ENCODE measurements around the gene LNX1. TPM values are rescaled to one million over a fixed set of nuclear protein-coding genes. Genes with fewer than 3 reads are reported as not detected.

LNX1 gene
- total RNA-seq, 1 experiment from 2014 or later, result 3.3 TPM

DNA sequence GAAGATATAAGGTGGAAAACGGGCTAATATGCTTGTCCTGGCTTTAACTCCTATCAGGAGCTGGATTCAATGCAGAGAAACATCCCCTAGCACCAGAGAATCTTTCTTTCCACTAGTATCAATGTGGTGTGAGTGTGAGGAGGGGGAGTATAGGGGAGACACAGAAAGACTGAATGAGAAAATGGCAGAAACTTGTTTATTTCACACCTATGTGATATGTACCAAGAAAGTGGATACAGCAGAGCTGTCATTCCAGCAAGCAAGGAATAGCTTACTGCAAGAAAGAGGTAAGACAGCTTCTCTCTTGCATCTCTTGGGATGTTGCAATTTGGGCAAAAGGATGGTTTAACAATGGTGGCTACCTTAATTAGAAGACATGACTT lies 105.6 kb downstream of the LNX1 start:
- Histone ChIP-seq H3K4me2 (ENCODE audit: low read length) (no peak overlapping the region), H3K27ac (ENCODE audit: low read depth, low read length) (no peak overlapping the region), H2AFZ (ENCODE audit: low read depth, low read length, poor library complexity, severe bottlenecking) (no peak overlapping the region), H3K9ac (ENCODE audit: low read length) (no peak overlapping the region), H3K4me3 (replicated peaks in 1 of 2; ENCODE audit: low read depth in 1 of 2, low read length in 2 of 2) (no peak overlapping the region), H3K36me3 (ENCODE audit: control insufficient read depth in 1 of 2, insufficient read depth in 2 of 2, low read length in 2 of 2) (no peaks in the 10 kb centered on the region), H3K79me2 (ENCODE audit: insufficient read depth, low read length) (no peaks in the 10 kb centered on the region), H4K20me1 (ENCODE audit: insufficient read depth) (no peaks in the 10 kb centered on the region), H3K9me2 (ENCODE audit: insufficient read depth) (no peaks in the 10 kb centered on the region), H3K4me1 (ENCODE audit: control insufficient read depth in 1 of 2, insufficient read depth in 2 of 2, low read length in 2 of 2) (peaks cover 0 to 6% of the 10 kb centered on the region in 2 experiments; a peak in 1 of 4 replicates), H3K9me3 (ENCODE audit: control insufficient read depth in 1 of 2, insufficient read depth in 1 of 2, low read depth in 1 of 2, low read length in 2 of 2) (no peaks in the 10 kb centered on the region), H3K27me3 (ENCODE audit: insufficient read depth, low read length) (peaks cover 4% of the 10 kb centered on the region; the same call in 1 of the 2 replicates)
- DNase-seq (ENCODE audit: low read depth, low spot score) (no peak), ATAC-seq (no peak)
- ChIA-PET CTCF (no interaction called here), POLR2A (no interaction called here), RAD21 (ENCODE audit: low non-redundant PET in 1 of 2, low total read pairs in 2 of 2, uncharacterized antibody in 2 of 2, unreplicated experiment in 2 of 2) (no interaction called here)
- TF ChIP-seq ELF1 (IDR thresholded peaks at IDR 0.05; ENCODE audit: borderline replicate concordance, low read depth) (no peak), SRF (IDR thresholded peaks at IDR 0.05; ENCODE audit: low read depth) (no peak), RAD21 (IDR thresholded peaks at IDR 0.05; ENCODE audit: low read depth) (no peak), TCF7L2 (IDR thresholded peaks at IDR 0.05; ENCODE audit: borderline replicate concordance, extremely low read depth, insufficient read depth, insufficient read length) (no peak), JUND (IDR thresholded peaks at IDR 0.05) (no peak), SP1 (IDR thresholded peaks at IDR 0.05; ENCODE audit: low read depth) (no peak), ZFX (IDR thresholded peaks at IDR 0.05) (no peak), SIN3A (IDR thresholded peaks at IDR 0.05; ENCODE audit: low read depth) (no peak), POLR2A (IDR thresholded peaks at IDR 0.05; ENCODE audit: borderline replicate concordance, extremely low read depth, insufficient read depth, insufficient read length) (no peak)
- TF ChIP-seq, protein P1, sequence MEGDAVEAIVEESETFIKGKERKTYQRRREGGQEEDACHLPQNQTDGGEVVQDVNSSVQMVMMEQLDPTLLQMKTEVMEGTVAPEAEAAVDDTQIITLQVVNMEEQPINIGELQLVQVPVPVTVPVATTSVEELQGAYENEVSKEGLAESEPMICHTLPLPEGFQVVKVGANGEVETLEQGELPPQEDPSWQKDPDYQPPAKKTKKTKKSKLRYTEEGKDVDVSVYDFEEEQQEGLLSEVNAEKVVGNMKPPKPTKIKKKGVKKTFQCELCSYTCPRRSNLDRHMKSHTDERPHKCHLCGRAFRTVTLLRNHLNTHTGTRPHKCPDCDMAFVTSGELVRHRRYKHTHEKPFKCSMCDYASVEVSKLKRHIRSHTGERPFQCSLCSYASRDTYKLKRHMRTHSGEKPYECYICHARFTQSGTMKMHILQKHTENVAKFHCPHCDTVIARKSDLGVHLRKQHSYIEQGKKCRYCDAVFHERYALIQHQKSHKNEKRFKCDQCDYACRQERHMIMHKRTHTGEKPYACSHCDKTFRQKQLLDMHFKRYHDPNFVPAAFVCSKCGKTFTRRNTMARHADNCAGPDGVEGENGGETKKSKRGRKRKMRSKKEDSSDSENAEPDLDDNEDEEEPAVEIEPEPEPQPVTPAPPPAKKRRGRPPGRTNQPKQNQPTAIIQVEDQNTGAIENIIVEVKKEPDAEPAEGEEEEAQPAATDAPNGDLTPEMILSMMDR (IDR thresholded peaks at IDR 0.05 in 2 of 3, conservative IDR thresholded peaks at IDR 0.05 in 1 of 3; ENCODE audit: borderline replicate concordance in 1 of 3, insufficient read depth in 1 of 3, low read depth in 2 of 3, low read length in 2 of 3), result no peak
- TF ChIP-seq, protein P2, sequence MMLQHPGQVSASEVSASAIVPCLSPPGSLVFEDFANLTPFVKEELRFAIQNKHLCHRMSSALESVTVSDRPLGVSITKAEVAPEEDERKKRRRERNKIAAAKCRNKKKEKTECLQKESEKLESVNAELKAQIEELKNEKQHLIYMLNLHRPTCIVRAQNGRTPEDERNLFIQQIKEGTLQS (IDR thresholded peaks at IDR 0.05), result no peak
- intact Hi-C loops (cut with micrococcal nuclease), result no loop called here
- BruUV-seq (replicated peaks), result no TSS peak

Data from HCT116 (cell line).